Adrenal gland (tissue), 5 donors: Measurements from ENCODE around the gene SNED1.

Source experiments
- POLR2A ChIP-seq, 2 donors: fragments of 450-650 bp; IDR thresholded peaks; one replicate each; pipeline ENCODE4 v1.6.1; 2017; ENCODE audit warnings: antibody characterized with exemption in 2 of 2, mild to moderate bottlenecking in 2 of 2, moderate library complexity in 1 of 2
- TF ChIP-seq, protein P1 (sequence below), 6 experiments: fragments of 450-650 bp in 4 of 6; fragments of 200-600 bp in 2 of 6; sonication (generic) in 1 of 6; IDR thresholded peaks; 1 replicate in 5 of 6; 2 replicates in 1 of 6; pipeline versions ENCODE4 v1.5.1 to v1.8.0; 2016 to 2021; ENCODE audit warnings: antibody characterized with exemption in 6 of 6, mild to moderate bottlenecking in 2 of 6, moderate library complexity in 1 of 6
- donor health status: DM: no; HTN: no; CAD: no.

DNA sequence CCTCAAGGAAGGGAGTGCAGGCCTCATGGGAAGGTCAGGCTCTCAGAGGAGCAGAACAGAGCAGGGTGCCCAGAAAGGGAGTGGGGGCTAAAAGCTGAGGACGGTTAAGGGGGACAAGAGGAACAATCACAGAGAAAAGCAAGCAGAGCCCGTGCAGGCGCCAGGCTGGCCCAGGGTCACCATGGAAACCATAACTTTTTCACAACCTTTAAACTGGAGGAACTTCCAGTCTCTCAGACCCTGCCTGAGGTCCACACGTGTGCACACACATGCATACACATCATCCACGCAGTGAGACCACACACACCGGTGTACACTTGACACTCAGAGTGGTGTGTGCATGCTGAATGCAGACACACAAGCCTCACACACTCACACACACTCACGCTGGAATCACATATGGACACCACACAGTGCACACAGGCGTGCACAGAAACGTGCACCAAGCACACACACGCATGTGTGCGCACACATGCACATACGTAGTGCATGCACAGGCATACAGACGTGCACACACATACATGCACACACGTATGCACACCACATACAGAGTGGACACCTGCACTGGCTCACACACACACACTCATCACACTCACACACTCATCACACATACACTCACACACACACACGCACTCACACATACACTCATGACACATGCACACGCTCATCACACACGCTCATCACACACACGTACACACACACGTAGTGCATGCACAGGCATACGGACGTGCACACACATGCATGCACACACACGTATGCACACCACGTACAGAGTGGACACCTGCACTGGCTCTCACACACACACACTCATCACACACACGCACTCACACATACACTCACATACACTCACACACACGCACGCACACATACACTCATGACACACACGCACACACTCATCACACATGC is 37.2 kb upstream of the SNED1 start:
- TF ChIP-seq, protein P1, sequence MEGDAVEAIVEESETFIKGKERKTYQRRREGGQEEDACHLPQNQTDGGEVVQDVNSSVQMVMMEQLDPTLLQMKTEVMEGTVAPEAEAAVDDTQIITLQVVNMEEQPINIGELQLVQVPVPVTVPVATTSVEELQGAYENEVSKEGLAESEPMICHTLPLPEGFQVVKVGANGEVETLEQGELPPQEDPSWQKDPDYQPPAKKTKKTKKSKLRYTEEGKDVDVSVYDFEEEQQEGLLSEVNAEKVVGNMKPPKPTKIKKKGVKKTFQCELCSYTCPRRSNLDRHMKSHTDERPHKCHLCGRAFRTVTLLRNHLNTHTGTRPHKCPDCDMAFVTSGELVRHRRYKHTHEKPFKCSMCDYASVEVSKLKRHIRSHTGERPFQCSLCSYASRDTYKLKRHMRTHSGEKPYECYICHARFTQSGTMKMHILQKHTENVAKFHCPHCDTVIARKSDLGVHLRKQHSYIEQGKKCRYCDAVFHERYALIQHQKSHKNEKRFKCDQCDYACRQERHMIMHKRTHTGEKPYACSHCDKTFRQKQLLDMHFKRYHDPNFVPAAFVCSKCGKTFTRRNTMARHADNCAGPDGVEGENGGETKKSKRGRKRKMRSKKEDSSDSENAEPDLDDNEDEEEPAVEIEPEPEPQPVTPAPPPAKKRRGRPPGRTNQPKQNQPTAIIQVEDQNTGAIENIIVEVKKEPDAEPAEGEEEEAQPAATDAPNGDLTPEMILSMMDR (IDR thresholded peaks at IDR 0.05): no peak
- no peak for TF ChIP-seq POLR2A (IDR thresholded peaks at IDR 0.05)
